GM10248 (cell line): ENCODE data around the gene ARID3A.

Experiments
- CTCF ChIA-PET: fragments of 300-600 bp; sonication (Branson Sonifier 250); formaldehyde crosslinking; extraction: SDS; loops from one replicate; lab custom pipeline; 2021; ENCODE audit warnings: antibody characterized with exemption; lab: Yijun Ruan, JAX
- POLR2A ChIA-PET: fragments of 350-650 bp; sonication (Branson Sonifier 250); formaldehyde crosslinking; extraction: SDS; loops from one replicate; lab custom pipeline; 2020; ENCODE audit warnings: antibody characterized with exemption; lab: Yijun Ruan, JAX
- DNase-seq: peaks from one replicate; pipeline ENCODE4 v3.0.0; 2012; ENCODE audit errors: extremely low spot score
- TF ChIP-seq, protein P1 (sequence below): IDR thresholded peaks from 2 replicates; pipeline ENCODE4 v1.5.1; 2012; ENCODE audit warnings: mild to moderate bottlenecking, low read depth; ENCODE audit errors: extremely low read depth, missing control alignments, control extremely low read depth

ARID3A gene

DNA sequence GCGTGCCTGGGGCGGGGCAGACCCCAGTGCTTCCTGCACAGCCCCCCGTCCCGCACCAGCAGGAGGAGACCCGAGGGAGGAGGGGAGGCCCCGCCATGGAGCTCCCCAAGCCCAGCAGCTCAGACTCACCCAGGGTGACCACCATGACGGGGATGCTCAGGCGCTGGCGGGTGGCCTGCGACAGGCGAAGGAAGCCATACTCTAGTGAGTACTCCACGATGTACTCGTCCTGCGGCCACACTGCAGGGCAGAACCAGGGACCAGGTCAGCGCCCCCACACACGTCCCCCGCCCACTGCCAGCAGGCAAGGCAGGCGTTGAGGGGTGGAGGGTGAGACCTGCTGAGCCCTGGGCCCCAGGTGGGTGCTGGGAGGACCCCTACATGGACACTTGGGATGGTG, 86.5 kb downstream of the ARID3A start:
- ChIA-PET CTCF (no interaction called here), POLR2A (interaction anchor here (1.6 kb wide), 1 partner anchor 216 kb away, joined by 3 read pairs; no protein-coding TSS in a partner anchor)
- no peak for DNase-seq
- TF ChIP-seq, protein P1, sequence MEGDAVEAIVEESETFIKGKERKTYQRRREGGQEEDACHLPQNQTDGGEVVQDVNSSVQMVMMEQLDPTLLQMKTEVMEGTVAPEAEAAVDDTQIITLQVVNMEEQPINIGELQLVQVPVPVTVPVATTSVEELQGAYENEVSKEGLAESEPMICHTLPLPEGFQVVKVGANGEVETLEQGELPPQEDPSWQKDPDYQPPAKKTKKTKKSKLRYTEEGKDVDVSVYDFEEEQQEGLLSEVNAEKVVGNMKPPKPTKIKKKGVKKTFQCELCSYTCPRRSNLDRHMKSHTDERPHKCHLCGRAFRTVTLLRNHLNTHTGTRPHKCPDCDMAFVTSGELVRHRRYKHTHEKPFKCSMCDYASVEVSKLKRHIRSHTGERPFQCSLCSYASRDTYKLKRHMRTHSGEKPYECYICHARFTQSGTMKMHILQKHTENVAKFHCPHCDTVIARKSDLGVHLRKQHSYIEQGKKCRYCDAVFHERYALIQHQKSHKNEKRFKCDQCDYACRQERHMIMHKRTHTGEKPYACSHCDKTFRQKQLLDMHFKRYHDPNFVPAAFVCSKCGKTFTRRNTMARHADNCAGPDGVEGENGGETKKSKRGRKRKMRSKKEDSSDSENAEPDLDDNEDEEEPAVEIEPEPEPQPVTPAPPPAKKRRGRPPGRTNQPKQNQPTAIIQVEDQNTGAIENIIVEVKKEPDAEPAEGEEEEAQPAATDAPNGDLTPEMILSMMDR = no peak

DNA sequence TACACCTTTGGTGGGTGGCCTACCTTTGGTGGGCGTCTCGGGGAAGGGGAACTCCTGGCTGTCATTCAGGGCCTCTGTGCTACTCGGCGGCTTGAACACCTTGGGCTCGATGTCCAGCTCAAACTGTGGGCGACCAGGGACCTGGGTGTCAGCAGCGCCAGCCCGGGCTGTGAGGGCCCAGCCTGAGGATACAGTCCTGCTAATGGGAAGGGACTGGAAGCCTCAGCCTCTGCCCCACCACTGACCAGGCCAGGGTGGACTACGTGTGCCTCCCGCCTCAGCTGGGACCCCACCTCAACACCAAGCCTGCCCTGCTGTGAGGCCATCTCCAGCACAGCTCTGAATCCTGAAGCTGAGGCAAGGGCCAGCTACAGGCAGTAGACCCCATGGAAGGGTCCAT, 87.4 kb downstream of the ARID3A start:
- no peak for DNase-seq
- ChIA-PET POLR2A (interaction anchor here (0.8 to 1.6 kb wide), 2 partner anchors 8 to 217 kb away, joined by 3 read pairs; partner anchors contain the start of gene RNU6-2), CTCF (interaction anchor here (0.9 to 1.1 kb wide), 2 partner anchors 16 to 32 kb away, joined by 3 to 4 read pairs; no protein-coding TSS in a partner anchor)
- TF ChIP-seq, protein P1 = no peak

GRCh38 chr19:1014161-1015060, 88.6 kb downstream of the ARID3A start:
- DNase-seq = no peak
- ChIA-PET CTCF (interaction anchor here (0.9 to 1.1 kb wide), 2 partner anchors 14 to 33 kb away, joined by 3 to 4 read pairs; no protein-coding TSS in a partner anchor), POLR2A (interaction anchor here (0.5 kb wide), 1 partner anchor 150 kb away, joined by 3 read pairs; no protein-coding TSS in a partner anchor)
- TF ChIP-seq, protein P1 = no peak

DNA sequence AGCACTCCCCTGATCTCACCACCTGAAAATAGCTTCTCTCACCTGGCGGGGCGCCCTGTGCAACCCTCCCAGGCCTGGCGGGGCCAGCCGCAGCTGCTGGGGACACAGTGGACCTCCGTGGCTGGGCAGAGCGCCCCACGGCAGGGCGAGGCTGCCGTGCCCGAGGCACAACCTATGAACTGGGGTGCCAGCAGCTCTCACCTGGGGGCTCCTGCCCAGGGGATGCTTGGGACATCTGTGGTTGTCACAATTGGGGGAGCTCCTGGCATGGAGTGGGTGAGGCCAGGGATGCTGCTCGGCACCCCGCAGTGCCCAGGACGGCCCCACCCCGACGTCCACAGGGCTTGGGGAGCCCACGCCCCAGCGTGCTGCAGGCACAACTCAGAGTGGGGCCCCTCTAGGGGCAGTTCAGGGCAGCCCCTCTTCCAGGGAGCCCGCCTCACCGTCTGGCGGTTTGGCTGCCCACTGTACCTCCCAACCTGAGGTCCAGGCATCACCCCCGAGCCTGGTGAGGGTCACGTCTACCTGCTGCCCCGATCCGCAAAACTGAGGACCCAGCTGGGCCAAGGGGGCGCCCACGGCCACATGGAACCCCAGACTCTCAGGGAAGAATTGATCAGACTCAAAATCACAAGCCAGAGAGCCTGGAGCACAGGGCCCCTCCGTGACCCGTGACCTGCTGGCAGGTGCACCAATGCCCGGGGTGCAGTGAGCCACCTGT, 89.4 kb downstream of the ARID3A start:
- CTCF ChIA-PET = no interaction called here

GRCh38 chr19:1015782-1016646, 90.2 kb downstream of the ARID3A start:
- TF ChIP-seq, protein P1 = no peak
- DNase-seq = no peak
- ChIA-PET CTCF (interaction anchor here (1.0 kb wide), 1 partner anchor 32 kb away, joined by 3 read pairs; the partner anchor contains the start of gene WDR18), POLR2A (interaction anchor here (0.6 kb wide), 1 partner anchor 12 kb away, joined by 3 read pairs; no protein-coding TSS in a partner anchor)

More for the DNA sequence above, 89.4 kb downstream of the ARID3A start:
- POLR2A ChIA-PET = interaction anchor here (0.6 kb wide), 1 partner anchor 11 kb away, joined by 3 read pairs; no protein-coding TSS in a partner anchor
- DNase-seq = no peak
- TF ChIP-seq, protein P1 = no peak
